HG02678 (cell line): Measurements from ENCODE around the gene PPP2R5D.

ENCODE experiments used
- ATAC-seq: cut with Tn5 transposase; IDR thresholded peaks from one replicate; pipeline ENCODE4 v1.9.1; 2021; ENCODE audit warnings: mild to moderate bottlenecking, moderate library complexity; ENCODE audit not compliant: unreplicated experiment

The PPP2R5D gene

DNA sequence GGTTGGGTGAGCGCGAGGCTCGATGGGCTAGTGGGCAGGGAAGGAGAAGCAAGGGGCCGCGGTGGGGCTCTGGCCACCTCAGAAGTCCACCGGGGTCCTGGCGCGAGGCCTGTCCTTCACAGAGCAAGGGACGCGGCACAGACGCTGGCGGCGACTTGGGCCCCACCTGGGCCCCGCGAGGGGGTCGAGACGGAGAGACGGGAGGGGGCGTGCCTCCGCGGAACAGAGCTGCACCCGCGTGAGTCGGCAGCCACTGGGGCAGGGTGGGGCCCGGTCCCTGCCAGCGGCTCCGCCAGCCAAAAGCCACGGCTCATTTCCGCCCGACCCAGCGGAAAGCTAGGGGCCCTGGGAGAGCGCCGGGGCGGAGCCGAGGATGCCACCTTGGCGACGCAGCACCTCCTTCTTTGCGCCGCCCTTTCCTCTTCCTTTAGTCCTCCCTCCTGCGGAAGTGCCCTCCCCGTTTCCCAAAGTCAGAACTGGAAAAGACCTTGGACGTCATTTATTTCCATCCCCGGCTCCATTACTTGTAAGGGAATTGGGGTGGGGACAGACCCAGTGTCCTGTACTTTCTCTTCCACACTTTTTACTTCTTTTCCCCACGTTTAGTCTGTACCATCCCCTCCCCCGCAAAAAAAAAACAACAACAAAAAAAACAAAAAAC is 69.3 kb downstream of the PPP2R5D start, which contains the start of gene CUL7:
Gene CUL7 (minus strand): TSS at position 307 of the 661 bp plus-strand sequence. CDS start 1,063 bp downstream, outside the sequence.
- ATAC-seq = peak; percentile 94

DNA sequence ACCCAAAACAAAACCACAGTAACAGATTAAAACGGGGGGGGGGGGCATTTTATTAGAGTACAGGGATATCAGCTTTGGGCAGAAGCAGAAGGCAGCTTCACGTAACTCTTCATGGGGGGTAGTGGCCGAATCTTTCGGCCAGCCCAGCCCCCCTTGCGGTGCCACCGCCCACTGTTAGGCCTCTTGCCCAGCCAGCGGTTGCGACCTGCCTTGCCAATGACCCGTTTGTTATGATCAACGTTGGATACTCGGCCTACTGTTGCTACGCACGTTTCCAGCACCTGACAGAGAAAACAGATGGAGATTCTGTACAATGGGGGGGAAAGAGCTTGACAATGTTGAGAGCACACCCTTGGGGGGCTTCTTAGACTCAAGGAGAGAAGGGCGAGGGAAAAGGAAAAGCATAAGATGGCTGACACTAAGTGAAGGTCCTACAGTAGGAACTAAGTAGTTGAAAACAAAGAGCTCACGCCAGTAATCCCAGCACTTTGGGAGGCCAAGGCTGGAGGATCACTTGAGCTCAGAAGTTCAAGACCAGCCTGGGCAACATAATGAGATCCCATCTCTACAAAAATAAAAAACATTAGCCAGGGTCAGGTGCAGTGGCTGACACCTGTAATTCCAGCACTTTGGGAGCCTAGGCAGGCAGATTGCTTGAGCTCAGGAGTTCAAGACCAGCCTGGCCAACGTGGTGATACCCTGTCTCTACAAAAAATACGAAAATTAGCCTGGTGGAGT is 70.0 kb downstream of the PPP2R5D start:
- ATAC-seq = no peak

GRCh38 chr6:43055966-43056365 is 71.6 kb downstream of the PPP2R5D start:
- ATAC-seq = no peak

DNA sequence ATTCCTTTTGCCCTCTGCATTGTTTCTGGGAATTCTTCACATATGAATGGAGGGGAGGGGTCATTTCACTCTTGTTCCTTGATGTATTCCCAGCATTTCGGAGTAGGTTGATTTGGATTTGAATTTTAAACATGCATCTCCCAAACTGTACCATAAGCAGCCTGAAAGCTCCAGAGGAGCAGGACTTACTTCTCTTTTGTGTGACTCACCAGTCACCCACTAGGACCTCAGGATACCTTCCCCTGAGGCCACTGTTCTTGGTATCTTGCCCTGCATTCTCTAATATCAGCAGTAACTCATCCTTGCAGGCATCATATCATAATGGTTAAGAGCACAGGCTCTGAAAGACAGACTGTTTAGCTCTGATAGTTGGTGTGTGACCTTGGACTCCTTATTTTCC is 74.2 kb downstream of the PPP2R5D start:
- ATAC-seq = no peak

- peak; percentile 91 for ATAC-seq
Measured at GRCh38 chr6:43059168-43060033, 75.0 kb downstream of the PPP2R5D start, which contains the start of the genes KLC4 and MRPL2. KLC4 (plus strand) TSS chr6:43059631; CDS start chr6:43061336, 1,705 bp downstream. MRPL2 (minus strand) TSS chr6:43059434; CDS start chr6:43059381, 53 bp downstream.

DNA sequence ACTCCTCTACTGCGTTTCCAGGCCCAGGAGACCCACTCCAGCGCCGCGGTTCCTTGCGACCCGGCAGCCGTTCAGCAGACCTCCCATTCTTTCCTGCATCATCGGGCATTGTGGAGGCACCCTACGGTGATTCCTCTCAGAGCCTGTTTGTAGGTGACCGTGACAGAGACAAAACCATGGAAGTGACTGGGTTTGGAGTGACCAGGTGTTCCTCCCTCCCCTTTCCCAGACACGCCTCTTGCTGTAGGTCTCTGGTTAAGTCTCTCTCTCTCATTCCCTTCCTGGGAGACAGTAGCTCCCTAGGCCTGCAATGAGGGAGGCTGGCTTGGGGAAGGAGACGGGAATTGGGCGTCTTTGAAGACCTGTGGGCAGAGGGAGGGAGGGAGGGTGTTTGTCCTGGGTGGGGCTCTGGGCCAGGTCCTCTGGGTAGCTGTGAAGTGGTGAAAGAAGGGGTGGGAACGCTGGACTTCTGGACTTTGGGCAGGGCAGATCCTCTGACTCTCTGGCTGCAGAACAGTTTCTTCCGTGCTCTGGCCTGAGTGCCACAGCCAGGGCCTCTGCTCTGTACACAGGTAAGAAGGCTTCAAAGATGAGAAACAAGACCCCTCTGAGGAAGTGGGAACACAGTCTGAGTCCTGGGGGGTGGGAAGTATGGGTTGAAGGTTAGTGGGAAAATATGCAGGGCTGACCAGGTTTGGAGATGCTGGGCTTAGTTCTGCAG is 75.8 kb downstream of the PPP2R5D start:
- ATAC-seq = no peak

GRCh38 chr6:43060755-43061633 is 76.6 kb downstream of the PPP2R5D start:
- no peak for ATAC-seq

DNA sequence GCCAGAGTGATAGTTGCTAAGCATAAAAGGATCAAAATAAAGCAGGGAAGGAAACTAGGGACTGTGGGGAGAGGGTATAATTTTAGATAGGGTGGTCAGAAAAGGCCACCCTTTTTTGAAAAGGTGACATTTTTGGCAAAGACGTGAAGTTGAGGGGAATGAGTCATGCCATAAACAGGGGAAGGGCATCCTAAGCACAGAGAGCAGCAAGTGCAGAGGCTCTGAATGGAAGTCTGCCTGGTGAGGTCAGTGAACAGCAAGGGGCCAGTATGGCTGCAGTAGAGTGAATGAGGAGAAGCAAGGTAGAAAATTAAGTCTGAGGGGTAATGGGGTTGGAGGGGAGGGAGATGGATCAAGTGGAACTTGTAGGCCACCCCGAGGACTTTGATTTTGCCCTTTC is 77.5 kb downstream of the PPP2R5D start:
- ATAC-seq = no peak
